ENCODE measurements around the gene TNFSF15. TPM values are rescaled to one million over a fixed set of nuclear protein-coding genes. Genes with fewer than 3 reads are reported as not detected.

TNFSF15 gene
- total RNA-seq, 1 experiment from 2014 or later: not detected

- no peak overlapping the region for H2AK5ac ChIP-seq (ENCODE audit: insufficient read length, low read length)
- no peaks in the 10 kb centered on the region for H3K79me2 ChIP-seq (ENCODE audit: insufficient read depth, low read length)
- Mint-ChIP-seq H3K27ac (no peak overlapping the region), H3K27me3 (ENCODE audit: low read depth) (peaks cover 10% of the 10 kb centered on the region), H3K9me3 (no peaks in the 10 kb centered on the region), H3K4me1 (no peaks in the 10 kb centered on the region), H3K4me3 (no peak overlapping the region), H3K36me3 (ENCODE audit: insufficient read depth in 1 of 3, low read depth in 3 of 3) (no peaks in the 10 kb centered on the region)
- H3T11ph ChIP-seq (ENCODE audit: low read length): no peak overlapping the region
- H4K5ac ChIP-seq (ENCODE audit: insufficient read length, low read depth, low read length): no peak overlapping the region
- no peak overlapping the region for H3K9ac ChIP-seq (ENCODE audit: extremely low read depth, insufficient read length, low read length)
- TF ChIP-seq CTCF (conservative IDR thresholded peaks at IDR 0.05): no peak
- no peak overlapping the region for H3K14ac ChIP-seq (ENCODE audit: insufficient read depth, low read length)
- H3K4ac ChIP-seq (ENCODE audit: low read depth, low read length): no peak overlapping the region
- DNase-seq: no peak
- H2BK20ac ChIP-seq (ENCODE audit: low read depth, low read length, poor library complexity, severe bottlenecking): no peak overlapping the region
- H3K4me2 ChIP-seq (ENCODE audit: insufficient read depth, insufficient read length, low read length): no peak overlapping the region
- no peak overlapping the region for H2BK15ac ChIP-seq (ENCODE audit: low read depth, low read length)
- no peak overlapping the region for H3K56ac ChIP-seq (ENCODE audit: insufficient read length, low read depth, low read length)
- H2BK120ac ChIP-seq (ENCODE audit: low read depth, low read length, poor library complexity, severe bottlenecking): no peak overlapping the region
- H3K27me3 ChIP-seq (ENCODE audit: insufficient read depth, low read length): no peaks in the 10 kb centered on the region
- no CpG with 5 or more reads among the region's 6 CpGs for WGBS (ENCODE audit: extremely low coverage, insufficient read length, low lambda C conversion rate)
- H4K91ac ChIP-seq (ENCODE audit: insufficient read length, low read depth, low read length): no peak overlapping the region
- H3K23ac ChIP-seq (ENCODE audit: insufficient read length, low read depth, low read length): no peak overlapping the region
- H4K20me1 ChIP-seq (ENCODE audit: control insufficient read depth, insufficient read depth, insufficient read length): no peaks in the 10 kb centered on the region
- no peaks in the 10 kb centered on the region for H3K23me2 ChIP-seq (ENCODE audit: insufficient read length, low read depth, low read length, poor library complexity, severe bottlenecking)
- H3K79me1 ChIP-seq (ENCODE audit: insufficient read depth, low read depth, low read length, poor library complexity, severe bottlenecking): no peaks in the 10 kb centered on the region
- no peaks in the 10 kb centered on the region for H3K4me1 ChIP-seq (ENCODE audit: insufficient read depth, low read length)
- H2AFZ ChIP-seq (ENCODE audit: low read length): no peak overlapping the region
- H2BK12ac ChIP-seq (ENCODE audit: insufficient read length, low read depth, low read length): no peak overlapping the region
- H2BK5ac ChIP-seq (ENCODE audit: insufficient read length, low read length): no peak overlapping the region
- H3K9me3 ChIP-seq (ENCODE audit: control insufficient read depth, low read depth, low read length): no peaks in the 10 kb centered on the region
- no peak overlapping the region for H4K8ac ChIP-seq (replicated peaks; ENCODE audit: insufficient read length, low read depth, low read length)
- H3K18ac ChIP-seq (ENCODE audit: insufficient read length, low read depth, low read length): no peak overlapping the region
- no peak overlapping the region for H3K27ac ChIP-seq (ENCODE audit: insufficient read length, low read depth, low read length)
Observed at GRCh38 chr9:114790521-114790920, 15.3 kb downstream of the TNFSF15 start.
